K562 (cell line): ENCODE results near the gene MARVELD1. TPM values are rescaled to one million over a fixed set of nuclear protein-coding genes. Genes with fewer than 3 reads are reported as not detected.

ENCODE experiments used
- ATAC-seq: fragments of 200-7000 bp; cut with Tn5 transposase; 3 replicates; pipeline ENCODE4 v1.9.1; 2020; ENCODE audit warnings: moderate library complexity
- BruUV-seq: library from RNA; stranded (reverse); fragments of 400-500 nt; replicated peaks from 2 replicates; lab custom pipeline; 2021; lab: Mats Ljungman, UMichigan
- CTCF ChIA-PET: fragments of 300-600 bp; formaldehyde crosslinking; extraction: SDS; loops from one replicate; lab custom pipeline; 2021; ENCODE audit warnings: low intra/inter-chr PET ratio; lab: Yijun Ruan, JAX
- POLR2A ChIA-PET: fragments of 300-600, 350-650 bp; sonication (Branson Sonifier 250); formaldehyde crosslinking; extraction: SDS; loops from one replicate; lab custom pipeline; 2021; ENCODE audit warnings: antibody characterized with exemption, inconsistent platforms; lab: Yijun Ruan, JAX
- DNase-seq, 4 experiments: peaks; one replicate each; pipeline versions ENCODE4 v3.0.0 to v3.0.0-alpha.2; 2011 to 2018; ENCODE audit warnings: low spot score in 3 of 4, mixed read lengths in 3 of 4; ENCODE audit errors: extremely low read depth in 1 of 4
- FAIRE-seq: peaks from 2 replicates; lab custom pipeline; 2011; peaks lifted over from hg19 to GRCh38; lab: Jason Lieb, UNC
- H2AFZ ChIP-seq: 2 replicates; pipeline ENCODE4 v1.6.0; 2011; ENCODE audit warnings: low read depth, low read length, control low read depth, inconsistent platforms
- H3K27ac ChIP-seq: fragments of 200-600 bp; 3 replicates; pipeline ENCODE4 v1.8.0; 2011; ENCODE audit warnings: low read depth, mild to moderate bottlenecking, control low read depth, inconsistent platforms, low read length, moderate library complexity, mixed read lengths; ENCODE audit errors: extremely low read depth
- H3K27me3 ChIP-seq, 2 experiments: fragments of 300-600 bp in 1 of 2; 2 replicates in 1 of 2; 3 replicates in 1 of 2; pipeline versions ENCODE4 v1.6.0 to v1.8.0; 2011; ENCODE audit warnings: inconsistent platforms in 2 of 2, low read length in 2 of 2, mild to moderate bottlenecking in 1 of 2, mixed read lengths in 1 of 2, moderate library complexity in 1 of 2; ENCODE audit not compliant: control insufficient read depth in 2 of 2, insufficient read depth in 2 of 2
- H3K36me3 ChIP-seq: fragments of 300-600 bp; 3 replicates; pipeline ENCODE4 v1.8.0; 2011; ENCODE audit warnings: mild to moderate bottlenecking, low read length, inconsistent platforms; ENCODE audit not compliant: control insufficient read depth, insufficient read depth
- H3K4me1 ChIP-seq, 2 experiments: fragments of 200-600 bp in 1 of 2; replicated peaks in 1 of 2; 2 replicates in 1 of 2; 3 replicates in 1 of 2; pipeline versions ENCODE4 v1.5.1 to v1.8.0; 2011; ENCODE audit warnings: inconsistent platforms in 2 of 2, low read length in 2 of 2, mild to moderate bottlenecking in 1 of 2, mixed read lengths in 1 of 2, moderate library complexity in 1 of 2; ENCODE audit not compliant: control insufficient read depth in 2 of 2, insufficient read depth in 2 of 2
- H3K4me2 ChIP-seq: 2 replicates; pipeline ENCODE4 v1.6.1; 2011; ENCODE audit warnings: low read length, control low read depth, inconsistent platforms, mixed read lengths; ENCODE audit not compliant: insufficient read depth
- H3K4me3 ChIP-seq: fragments of 200-600 bp; sonication (generic), shearing (Covaris generic); 2 replicates; pipeline ENCODE4 v1.5.1; 2016; ENCODE audit warnings: control low read depth, inconsistent platforms
- H3K79me2 ChIP-seq: fragments of 200-600 bp; 3 replicates; pipeline ENCODE4 v1.8.0; 2011; ENCODE audit warnings: low read length, inconsistent platforms; ENCODE audit not compliant: control insufficient read depth, insufficient read depth
- H3K9ac ChIP-seq, 2 experiments: 2 replicates each; pipeline versions ENCODE4 v1.6.0 to v1.6.1; 2011; ENCODE audit warnings: low read depth in 2 of 2, low read length in 2 of 2, control low read depth in 1 of 2, inconsistent platforms in 1 of 2, mild to moderate bottlenecking in 1 of 2, mixed read lengths in 1 of 2; ENCODE audit not compliant: insufficient read depth in 1 of 2
- H3K9me1 ChIP-seq: one replicate; pipeline ENCODE4 v1.6.0; 2011; ENCODE audit warnings: inconsistent platforms, mild to moderate bottlenecking, low read length, moderate library complexity; ENCODE audit not compliant: control insufficient read depth, insufficient read depth
- H3K9me3 ChIP-seq: replicated peaks from 2 replicates; pipeline ENCODE4 v1.5.1; 2011; ENCODE audit warnings: low read depth, low read length, inconsistent platforms; ENCODE audit not compliant: control insufficient read depth, insufficient read depth
- H4K20me1 ChIP-seq: replicated peaks from 2 replicates; pipeline ENCODE4 v1.6.1; 2011; ENCODE audit warnings: low read length, inconsistent platforms, mixed read lengths; ENCODE audit not compliant: control insufficient read depth, insufficient read depth
- CAMTA2 ChIP-seq: fragments of 250-450 bp; sonication (Bioruptor Pico); conservative IDR thresholded peaks from 2 replicates; pipeline ENCODE4 v1.5.1; 2022
- CTCF ChIP-seq, 3 experiments: IDR thresholded peaks in 2 of 3; conservative IDR thresholded peaks in 1 of 3; 2 replicates each; pipeline ENCODE4 v1.5.1; 2011 to 2012; ENCODE audit warnings: low read length in 3 of 3, mild to moderate bottlenecking in 3 of 3, control low read depth in 2 of 3, improper control_type of control experiment in 1 of 3, inconsistent platforms in 1 of 3, low read depth in 1 of 3, mixed read lengths in 1 of 3, moderate library complexity in 1 of 3; ENCODE audit not compliant: insufficient read depth in 2 of 3
- DLX4 ChIP-seq: fragments of 250-450 bp; sonication (Bioruptor Pico); IDR thresholded peaks from 2 replicates; pipeline ENCODE4 v1.6.1; 2021; ENCODE audit warnings: mild to moderate bottlenecking
- ZBTB34 ChIP-seq: fragments of 250-450 bp; sonication (Bioruptor Pico); IDR thresholded peaks from 2 replicates; pipeline ENCODE4 v1.8.0; 2021; ENCODE audit warnings: mild to moderate bottlenecking, moderate library complexity
- ZBTB43 ChIP-seq: sonication (generic); formaldehyde crosslinking; IDR thresholded peaks from 2 replicates; pipeline ENCODE4 v1.8.0; 2023; ENCODE audit warnings: mild to moderate bottlenecking, missing genetic modification reagents
- ZNF239 ChIP-seq: fragments of 250-450 bp; sonication (Bioruptor Pico); IDR thresholded peaks from 2 replicates; pipeline ENCODE4 v1.4.0; 2020; ENCODE audit warnings: mild to moderate bottlenecking
- WGBS: fragments of 100-300 bp; shearing (Covaris generic); methylation state at CpG from one replicate; pipeline ENCODE4 v1.1.6; 2016; ENCODE audit warnings: low coverage, mixed read lengths; ENCODE audit not compliant: insufficient coverage; ENCODE audit errors: missing lambda C conversion rate; 5-methylcytosine and 5-hydroxymethylcytosine counted together
- in situ Hi-C: fragments of 300-500 bp; cut with MboI; formaldehyde crosslinking; loops from 4 replicates; pipeline ENCODE4 v1.15.0; 2018; ENCODE audit warnings: inconsistent platforms, mixed read lengths
- intact Hi-C: fragments of 100-400 bp; cut with micrococcal nuclease; formaldehyde crosslinking; loops from 2 replicates; pipeline ENCODE4 v1.14.2; 2022
- polyA plus RNA-seq, 8 experiments: library from polyadenylated mRNA; depleted of rRNA in 4 of 8; stranded (reverse) in 5 of 8; unstranded in 3 of 8; fragments of >200 nt; fragmentation: Nextera tagmentation in 2 of 8; fragmentation: Illumina TruSeq in 1 of 8; extraction: Ambion mirVana in 2 of 8; extraction: Trizol in 1 of 8; gene quantifications; 2 replicates each; pipeline versions ENCODE4 v1.2.1 to v1.2.3, GENCODE V29; 2011 to 2014; ENCODE audit warnings: inconsistent platforms in 1 of 8, missing spikeins in 1 of 8
- total RNA-seq, 7 experiments: library from RNA; depleted of rRNA in 6 of 7; stranded (reverse); fragments of >200 nt in 6 of 7; fragmentation: Illumina TruSeq in 2 of 7; extraction: Trizol in 2 of 7; gene quantifications; 2 replicates each; pipeline versions ENCODE4 v1.2.1 to v1.2.3, GENCODE V29; 2011 to 2021; ENCODE audit warnings: low replicate concordance in 1 of 7

MARVELD1 gene
- total and polyA plus RNA-seq, 9 of the 15 experiments (the other 6 are each of a cell fraction or from before 2014, with no cell fraction given), result 2.7 to 12.5 (median 5.3) TPM

GRCh38 chr10:97721871-97722780, 8.6 kb downstream of the MARVELD1 start (continued):
- TF ChIP-seq ZBTB43 (CRISPR knock-in tag) (no peak), DLX4 (no peak), ZBTB34 (CRISPR knock-in tag) (no peak)

DNA sequence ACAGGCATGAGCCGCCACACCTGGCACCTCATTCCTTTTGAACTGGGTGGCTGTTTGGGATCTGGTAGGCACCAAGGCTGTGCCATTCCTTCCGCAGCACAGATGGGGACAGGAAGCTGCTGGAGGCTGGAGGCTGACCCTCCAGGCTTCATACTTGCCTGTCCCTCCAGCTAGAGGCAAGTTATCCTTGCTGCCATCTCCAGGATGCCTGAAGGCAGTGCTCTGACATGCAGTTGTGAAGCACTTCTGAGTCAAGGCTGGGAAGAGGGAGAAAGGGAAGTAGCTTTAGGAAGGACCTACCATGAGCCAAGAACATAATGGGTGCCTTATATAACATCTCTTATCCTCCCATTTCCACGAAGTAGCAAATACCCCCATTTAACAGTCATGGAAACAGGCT, 9.5 kb downstream of the MARVELD1 start:
- BruUV-seq, result no TSS peak

More for the DNA sequence above, 9.5 kb downstream of the MARVELD1 start:
- Histone ChIP-seq H3K9me3 (no peaks in the 10 kb centered on the region), H4K20me1 (no peaks in the 10 kb centered on the region), H3K36me3 (no peaks in the 10 kb centered on the region), H3K4me1 (peaks cover 12 to 15% of the 10 kb centered on the region in 2 experiments; a peak in 4 of 5 replicates), H2AFZ (no peak overlapping the region), H3K4me2 (no peak overlapping the region), H3K9me1 (no peaks in the 10 kb centered on the region)
- FAIRE-seq (no peak), ATAC-seq (no peak)
- CTCF ChIA-PET, result no interaction called here
- intact Hi-C loops, result no loop called here
- POLR2A ChIA-PET, result interaction anchor here (0.7 to 1.8 kb wide), 4 partner anchors 9 to 21 kb away, joined by 3 to 7 read pairs (median 4); partner anchors contain the start of gene ZFYVE27
- no peak for TF ChIP-seq CAMTA2 (CRISPR knock-in tag)
- peak in 1 of 3 experiments; percentile 13; a peak in 1 of 6 replicates for TF ChIP-seq CTCF (IDR thresholded peaks at IDR 0.05 in 2 of 3, conservative IDR thresholded peaks at IDR 0.05 in 1 of 3; ENCODE audit: insufficient read depth in 2 of 3, low read depth in 1 of 3, low read length in 3 of 3)
- TF ChIP-seq ZNF239 (CRISPR knock-in tag), result no peak
- TF ChIP-seq, all 486 proteins: peak for 1
- no peak overlapping the region for H3K4me3 ChIP-seq
- no peak overlapping the region for H3K9ac ChIP-seq
- no peak for DNase-seq
- no peak overlapping the region for H3K27ac ChIP-seq
- in situ Hi-C loops, result no loop called here
- H3K27me3 ChIP-seq, result no peaks in the 10 kb centered on the region
- WGBS, result 51% methylated on average over 3 of the region's 3 CpGs
- no peaks in the 10 kb centered on the region for H3K79me2 ChIP-seq
